ENCODE data around the gene ZNF862.

The ZNF862 gene

GRCh38 chr7:149795126-149795525, 43.0 kb upstream of the ZNF862 start:
- Histone ChIP-seq H2AFZ (ENCODE audit: low read length) (peak overlapping the region; percentile 59), H3K36me3 (replicated peaks in 1 of 2; ENCODE audit: control insufficient read depth in 2 of 2, insufficient read depth in 2 of 2, low read length in 2 of 2) (no peaks in the 10 kb centered on the region), H4K8ac (ENCODE audit: low read depth, low read length) (no peak overlapping the region), H3K4me3 (ENCODE audit: low read length in 2 of 2) (no peak overlapping the region), H3K14ac (ENCODE audit: low read length) (peak overlapping the region; percentile 63), H3K27ac (replicated peaks; ENCODE audit: low read length) (no peak overlapping the region), H2AK5ac (ENCODE audit: low read depth, low read length) (peak overlapping the region; percentile 76), H3K4me2 (ENCODE audit: insufficient read depth, low read length, poor library complexity, severe bottlenecking) (no peak overlapping the region), H3K4me1 (ENCODE audit: control insufficient read depth in 2 of 2, insufficient read depth in 1 of 2, low read depth in 1 of 2, low read length in 2 of 2) (peaks cover 12 to 18% of the 10 kb centered on the region in 2 donors), H3K4ac (ENCODE audit: low read length) (no peak overlapping the region), H3K27me3 (ENCODE audit: control insufficient read depth in 3 of 3, insufficient read depth in 3 of 3, low read depth in 1 of 3, low read length in 3 of 3) (peaks cover 0 to 8% (median 0%) of the 10 kb centered on the region in 3 experiments), H4K91ac (ENCODE audit: low read depth, low read length, poor library complexity) (no peak overlapping the region), H2BK5ac (ENCODE audit: low read length) (peak overlapping the region; percentile 84), H2BK15ac (ENCODE audit: low read length) (peak overlapping the region; percentile 56), H3K23ac (ENCODE audit: low read depth, low read length, poor library complexity) (no peak overlapping the region), H2BK12ac (ENCODE audit: low read length) (peak overlapping the region; percentile 60), H2BK120ac (ENCODE audit: low read depth, low read length) (no peak overlapping the region), H3K79me1 (ENCODE audit: low read depth, low read length) (peaks cover 2% of the 10 kb centered on the region), H3K9me3 (replicated peaks in 1 of 2; ENCODE audit: control insufficient read depth in 2 of 2, insufficient read depth in 1 of 2, low read depth in 1 of 2, low read length in 2 of 2) (no peaks in the 10 kb centered on the region), H3K18ac (ENCODE audit: low read length) (peak overlapping the region; percentile 67), H3K9ac (ENCODE audit: low read depth, low read length, poor library complexity) (no peak overlapping the region)
- WGBS, 2 donors (ENCODE audit: extremely low coverage in 2 of 2, insufficient read length in 2 of 2, insufficient replicate concordance in 1 of 2) = no CpG with 5 or more reads among the region's 10 CpGs
- DNase-seq (ENCODE audit: low spot score) = no peak

GRCh38 chr7:149796287-149796860, 41.8 kb upstream of the ZNF862 start:
- Histone ChIP-seq H3K27ac (replicated peaks; ENCODE audit: low read length) (no peak overlapping the region), H3K4me3 (ENCODE audit: low read length in 2 of 2) (no peak overlapping the region), H2AK5ac (ENCODE audit: low read depth, low read length) (peak overlapping the region; percentile 90), H2AFZ (ENCODE audit: low read length) (no peak overlapping the region), H3K4ac (ENCODE audit: low read length) (no peak overlapping the region), H3K9me3 (replicated peaks in 1 of 2; ENCODE audit: control insufficient read depth in 2 of 2, insufficient read depth in 1 of 2, low read depth in 1 of 2, low read length in 2 of 2) (no peaks in the 10 kb centered on the region), H4K8ac (ENCODE audit: low read depth, low read length) (no peak overlapping the region), H2BK12ac (ENCODE audit: low read length) (no peak overlapping the region), H2BK15ac (ENCODE audit: low read length) (peak overlapping the region; percentile 71), H3K27me3 (ENCODE audit: control insufficient read depth in 3 of 3, insufficient read depth in 3 of 3, low read depth in 1 of 3, low read length in 3 of 3) (no peaks in the 10 kb centered on the region), H3K4me1 (ENCODE audit: control insufficient read depth in 2 of 2, insufficient read depth in 1 of 2, low read depth in 1 of 2, low read length in 2 of 2) (peaks cover 9 to 10% of the 10 kb centered on the region in 2 donors), H4K91ac (ENCODE audit: low read depth, low read length, poor library complexity) (no peak overlapping the region), H3K9ac (ENCODE audit: low read depth, low read length, poor library complexity) (no peak overlapping the region), H2BK5ac (ENCODE audit: low read length) (peak overlapping the region; percentile 42), H3K4me2 (ENCODE audit: insufficient read depth, low read length, poor library complexity, severe bottlenecking) (no peak overlapping the region), H3K23ac (ENCODE audit: low read depth, low read length, poor library complexity) (peak overlapping the region; percentile 61), H2BK120ac (ENCODE audit: low read depth, low read length) (no peak overlapping the region), H3K79me1 (ENCODE audit: low read depth, low read length) (peaks cover 2% of the 10 kb centered on the region), H3K14ac (ENCODE audit: low read length) (peak overlapping the region; percentile 78), H3K36me3 (replicated peaks in 1 of 2; ENCODE audit: control insufficient read depth in 2 of 2, insufficient read depth in 2 of 2, low read length in 2 of 2) (no peaks in the 10 kb centered on the region), H3K18ac (ENCODE audit: low read length) (peak overlapping the region; percentile 74)
- no peak for DNase-seq (ENCODE audit: low spot score)
- no CpG with 5 or more reads among the region's 19 CpGs for WGBS, 2 donors (ENCODE audit: extremely low coverage in 2 of 2, insufficient read length in 2 of 2, insufficient replicate concordance in 1 of 2)

- Histone ChIP-seq H2AFZ (ENCODE audit: low read length) (no peak overlapping the region), H3K4ac (ENCODE audit: low read length) (no peak overlapping the region), H3K27ac (replicated peaks; ENCODE audit: low read length) (no peak overlapping the region), H3K9me3 (replicated peaks in 1 of 2; ENCODE audit: control insufficient read depth in 2 of 2, insufficient read depth in 1 of 2, low read depth in 1 of 2, low read length in 2 of 2) (no peaks in the 10 kb centered on the region), H2BK15ac (ENCODE audit: low read length) (no peak overlapping the region), H2BK120ac (ENCODE audit: low read depth, low read length) (no peak overlapping the region), H3K23ac (ENCODE audit: low read depth, low read length, poor library complexity) (no peak overlapping the region), H3K9ac (ENCODE audit: low read depth, low read length, poor library complexity) (no peak overlapping the region), H3K4me2 (ENCODE audit: insufficient read depth, low read length, poor library complexity, severe bottlenecking) (no peak overlapping the region), H4K8ac (ENCODE audit: low read depth, low read length) (no peak overlapping the region), H3K27me3 (ENCODE audit: control insufficient read depth in 3 of 3, insufficient read depth in 3 of 3, low read depth in 1 of 3, low read length in 3 of 3) (no peaks in the 10 kb centered on the region), H3K4me1 (ENCODE audit: control insufficient read depth in 2 of 2, insufficient read depth in 1 of 2, low read depth in 1 of 2, low read length in 2 of 2) (peaks cover 6 to 7% of the 10 kb centered on the region in 2 donors), H3K79me1 (ENCODE audit: low read depth, low read length) (peaks cover 2% of the 10 kb centered on the region), H2BK5ac (ENCODE audit: low read length) (no peak overlapping the region), H2AK5ac (ENCODE audit: low read depth, low read length) (peak overlapping the region; percentile 61), H2BK12ac (ENCODE audit: low read length) (peak overlapping the region; percentile 78), H3K18ac (ENCODE audit: low read length) (peak overlapping the region; percentile 41), H4K91ac (ENCODE audit: low read depth, low read length, poor library complexity) (no peak overlapping the region), H3K36me3 (replicated peaks in 1 of 2; ENCODE audit: control insufficient read depth in 2 of 2, insufficient read depth in 2 of 2, low read length in 2 of 2) (no peaks in the 10 kb centered on the region), H3K14ac (ENCODE audit: low read length) (peak overlapping the region; percentile 64), H3K4me3 (ENCODE audit: low read length in 2 of 2) (no peak overlapping the region)
- DNase-seq (ENCODE audit: low spot score) = no peak
- no CpG with 5 or more reads among the region's 7 CpGs for WGBS, 2 donors (ENCODE audit: extremely low coverage in 2 of 2, insufficient read length in 2 of 2, insufficient replicate concordance in 1 of 2)
Observed at GRCh38 chr7:149797771-149798170, 40.4 kb upstream of the ZNF862 start.

GRCh38 chr7:149799397-149800168, 38.6 kb upstream of the ZNF862 start:
- peak; percentile 31 for DNase-seq (ENCODE audit: low spot score)
- Histone ChIP-seq H3K4me3 (ENCODE audit: low read length in 2 of 2) (no peak overlapping the region), H4K8ac (ENCODE audit: low read depth, low read length) (no peak overlapping the region), H3K27ac (replicated peaks; ENCODE audit: low read length) (no peak overlapping the region), H4K91ac (ENCODE audit: low read depth, low read length, poor library complexity) (no peak overlapping the region), H3K23ac (ENCODE audit: low read depth, low read length, poor library complexity) (no peak overlapping the region), H3K27me3 (ENCODE audit: control insufficient read depth in 3 of 3, insufficient read depth in 3 of 3, low read depth in 1 of 3, low read length in 3 of 3) (no peaks in the 10 kb centered on the region), H2AFZ (ENCODE audit: low read length) (no peak overlapping the region), H2AK5ac (ENCODE audit: low read depth, low read length) (no peak overlapping the region), H3K18ac (ENCODE audit: low read length) (peak overlapping the region; percentile 48), H2BK120ac (ENCODE audit: low read depth, low read length) (no peak overlapping the region), H3K79me1 (ENCODE audit: low read depth, low read length) (peaks cover 2% of the 10 kb centered on the region), H2BK5ac (ENCODE audit: low read length) (no peak overlapping the region), H3K4me1 (ENCODE audit: control insufficient read depth in 2 of 2, insufficient read depth in 1 of 2, low read depth in 1 of 2, low read length in 2 of 2) (peaks cover 3 to 4% of the 10 kb centered on the region in 2 donors), H3K4ac (ENCODE audit: low read length) (no peak overlapping the region), H3K9ac (ENCODE audit: low read depth, low read length, poor library complexity) (no peak overlapping the region), H2BK12ac (ENCODE audit: low read length) (no peak overlapping the region), H3K4me2 (ENCODE audit: insufficient read depth, low read length, poor library complexity, severe bottlenecking) (no peak overlapping the region), H3K9me3 (replicated peaks in 1 of 2; ENCODE audit: control insufficient read depth in 2 of 2, insufficient read depth in 1 of 2, low read depth in 1 of 2, low read length in 2 of 2) (no peaks in the 10 kb centered on the region), H3K36me3 (replicated peaks in 1 of 2; ENCODE audit: control insufficient read depth in 2 of 2, insufficient read depth in 2 of 2, low read length in 2 of 2) (no peaks in the 10 kb centered on the region), H2BK15ac (ENCODE audit: low read length) (no peak overlapping the region), H3K14ac (ENCODE audit: low read length) (no peak overlapping the region)
- WGBS, 2 donors (ENCODE audit: extremely low coverage in 2 of 2, insufficient read length in 2 of 2, insufficient replicate concordance in 1 of 2) = no CpG with 5 or more reads among the region's 8 CpGs
